Chondrocyte (in vitro differentiated cells): ENCODE results near the gene GPR139. TPM values are rescaled to one million over a fixed set of nuclear protein-coding genes. Genes with fewer than 3 reads are reported as not detected.

Experiments
- DNase-seq: peaks from one replicate; pipeline ENCODE4 v3.0.0; 2021; ENCODE audit warnings: mixed read lengths, low spot score
- H3K27ac Mint-ChIP-seq: one replicate; pipeline ENCODE4 v1.8.0; 2021; ENCODE audit warnings: mild to moderate bottlenecking, moderate library complexity, mixed read lengths; ENCODE audit not compliant: unreplicated experiment
- H3K27me3 Mint-ChIP-seq: 2 replicates; pipeline ENCODE4 v1.8.0; 2021; ENCODE audit warnings: low read depth, mixed read lengths
- H3K36me3 Mint-ChIP-seq: 2 replicates; pipeline ENCODE4 v1.8.0; 2021; ENCODE audit warnings: low read depth, mixed read lengths
- H3K4me1 Mint-ChIP-seq: 2 replicates; pipeline ENCODE4 v1.8.0; 2021; ENCODE audit warnings: low read depth, mild to moderate bottlenecking, mixed read lengths
- H3K4me3 Mint-ChIP-seq: one replicate; pipeline ENCODE4 v1.8.0; 2021; ENCODE audit warnings: mild to moderate bottlenecking, moderate library complexity, mixed read lengths; ENCODE audit not compliant: unreplicated experiment
- H3K9me3 Mint-ChIP-seq: 2 replicates; pipeline ENCODE4 v1.8.0; 2021; ENCODE audit warnings: low read depth, mixed read lengths
- total RNA-seq: library from RNA; stranded (reverse); gene quantifications from 3 replicates; pipeline ENCODE4 v1.2.1, GENCODE V29; 2021
- TF ChIP-seq, protein P1 (sequence below): fragments of 200-600 bp; sonication (generic); IDR thresholded peaks from 2 replicates; pipeline ENCODE4 v1.5.0; 2021; ENCODE audit warnings: antibody characterized with exemption, mild to moderate bottlenecking, moderate library complexity

The GPR139 gene
- total RNA-seq, 1 donor from 2014 or later, result not detected

GRCh38 chr16:19994466-19995170 lies 79.1 kb downstream of the GPR139 start:
- H3K4me3 Mint-ChIP-seq, result no peak overlapping the region
- no peak overlapping the region for H3K27ac Mint-ChIP-seq
- no peaks in the 10 kb centered on the region for H3K36me3 Mint-ChIP-seq
- no peaks in the 10 kb centered on the region for H3K9me3 Mint-ChIP-seq
- TF ChIP-seq, protein P1, sequence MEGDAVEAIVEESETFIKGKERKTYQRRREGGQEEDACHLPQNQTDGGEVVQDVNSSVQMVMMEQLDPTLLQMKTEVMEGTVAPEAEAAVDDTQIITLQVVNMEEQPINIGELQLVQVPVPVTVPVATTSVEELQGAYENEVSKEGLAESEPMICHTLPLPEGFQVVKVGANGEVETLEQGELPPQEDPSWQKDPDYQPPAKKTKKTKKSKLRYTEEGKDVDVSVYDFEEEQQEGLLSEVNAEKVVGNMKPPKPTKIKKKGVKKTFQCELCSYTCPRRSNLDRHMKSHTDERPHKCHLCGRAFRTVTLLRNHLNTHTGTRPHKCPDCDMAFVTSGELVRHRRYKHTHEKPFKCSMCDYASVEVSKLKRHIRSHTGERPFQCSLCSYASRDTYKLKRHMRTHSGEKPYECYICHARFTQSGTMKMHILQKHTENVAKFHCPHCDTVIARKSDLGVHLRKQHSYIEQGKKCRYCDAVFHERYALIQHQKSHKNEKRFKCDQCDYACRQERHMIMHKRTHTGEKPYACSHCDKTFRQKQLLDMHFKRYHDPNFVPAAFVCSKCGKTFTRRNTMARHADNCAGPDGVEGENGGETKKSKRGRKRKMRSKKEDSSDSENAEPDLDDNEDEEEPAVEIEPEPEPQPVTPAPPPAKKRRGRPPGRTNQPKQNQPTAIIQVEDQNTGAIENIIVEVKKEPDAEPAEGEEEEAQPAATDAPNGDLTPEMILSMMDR, result no peak
- no peak for DNase-seq
- peaks cover 9% of the 10 kb centered on the region for H3K27me3 Mint-ChIP-seq
- no peaks in the 10 kb centered on the region for H3K4me1 Mint-ChIP-seq

- H3K27ac Mint-ChIP-seq, result no peak overlapping the region
- H3K4me3 Mint-ChIP-seq, result no peak overlapping the region
- H3K27me3 Mint-ChIP-seq, result peaks cover 13% of the 10 kb centered on the region
Observed at GRCh38 chr16:19991614-19992013, 82.1 kb downstream of the GPR139 start.

DNA sequence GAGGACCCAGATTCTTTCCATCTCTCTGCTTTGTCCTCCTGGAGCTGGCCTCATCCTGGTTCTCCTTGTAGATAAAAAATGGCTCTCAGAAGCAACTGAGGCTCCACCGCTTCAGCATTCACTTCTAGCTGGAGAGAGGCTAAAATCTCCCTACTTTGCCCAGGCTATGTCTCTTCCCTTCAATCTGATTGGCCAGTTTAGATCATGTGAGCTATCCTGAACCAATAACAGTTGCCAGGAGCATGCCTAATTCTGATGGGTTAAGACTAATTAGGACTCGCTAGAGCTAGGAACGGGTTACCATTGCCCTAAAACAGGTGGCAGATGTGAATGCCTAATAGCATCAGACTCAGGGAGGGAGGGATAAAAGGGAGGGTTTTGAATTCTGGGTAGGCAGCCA lies 89.6 kb downstream of the GPR139 start:
- Mint-ChIP-seq H3K27me3 (peaks cover 3% of the 10 kb centered on the region), H3K4me1 (no peaks in the 10 kb centered on the region), H3K4me3 (no peak overlapping the region), H3K27ac (no peak overlapping the region), H3K36me3 (no peaks in the 10 kb centered on the region), H3K9me3 (no peaks in the 10 kb centered on the region)
- no peak for DNase-seq
- TF ChIP-seq, protein P1, result no peak

More at GRCh38 chr16:19991614-19992013, 82.1 kb downstream of the GPR139 start:
- Mint-ChIP-seq H3K4me1 (no peaks in the 10 kb centered on the region), H3K36me3 (no peaks in the 10 kb centered on the region), H3K9me3 (no peaks in the 10 kb centered on the region)
- no peak for DNase-seq
- TF ChIP-seq, protein P1, result no peak

Other genes with a start within 250 kb of the GPR139 start
- 1.9 to 2.2 TPM (median 2.1 TPM) in 3 replicates for gene GPRC5B, start 189.0 kb downstream of the GPR139 start, total RNA-seq